HepG2 (cell line): Measurements from ENCODE around the gene TLCD1. TPM values are rescaled to one million over a fixed set of nuclear protein-coding genes. Genes with fewer than 3 reads are reported as not detected.

Experiments used
- DMTF1 ChIP-seq: sonication (generic); formaldehyde crosslinking; IDR thresholded peaks from 2 replicates; pipeline ENCODE4 v1.4.0; 2020; ENCODE audit warnings: mild to moderate bottlenecking, missing genetic modification reagents
- DRAP1 ChIP-seq: IDR thresholded peaks from 2 replicates; pipeline ENCODE4 v1.6.1; 2016; ENCODE audit warnings: missing genetic modification reagents, missing compliant biosample characterization
- E2F5 ChIP-seq: sonication (generic); formaldehyde crosslinking; conservative IDR thresholded peaks from 2 replicates; pipeline ENCODE4 v1.4.0; 2020; ENCODE audit warnings: missing genetic modification reagents
- EHMT2 ChIP-seq: fragments of 200-600 bp; sonication (generic); IDR thresholded peaks from 2 replicates; pipeline ENCODE4 v1.7.0; 2017; ENCODE audit warnings: antibody characterized with exemption, low read depth, low read length, borderline replicate concordance
- FOXA1 ChIP-seq, 2 experiments: fragments of 450-650 bp in 1 of 2; sonication (generic) in 1 of 2; formaldehyde crosslinking in 1 of 2; IDR thresholded peaks; 2 replicates each; pipeline versions ENCODE4 v1.4.0 to v1.6.1; 2016 to 2020; ENCODE audit warnings: missing genetic modification reagents in 1 of 2
- GRHL1 ChIP-seq: sonication (generic); formaldehyde crosslinking; conservative IDR thresholded peaks from 2 replicates; pipeline ENCODE4 v1.8.0; 2022; ENCODE audit warnings: missing genetic modification reagents
- MNT ChIP-seq: fragments of 450-650 bp; IDR thresholded peaks from 2 replicates; pipeline ENCODE4 v1.6.1; 2016
- RFX3 ChIP-seq: IDR thresholded peaks from 2 replicates; pipeline ENCODE4 v1.6.1; 2016; ENCODE audit warnings: missing biosample characterization, missing genetic modification reagents
- SMAD9 ChIP-seq: sonication (generic); formaldehyde crosslinking; IDR thresholded peaks from 2 replicates; pipeline ENCODE4 v1.5.1; 2020; ENCODE audit warnings: mild to moderate bottlenecking, missing genetic modification reagents
- ZBTB33 ChIP-seq: sonication (generic); formaldehyde crosslinking; IDR thresholded peaks from 2 replicates; pipeline ENCODE4 v1.4.0; 2020; ENCODE audit warnings: missing genetic modification reagents
- ZHX1 ChIP-seq: sonication (generic); formaldehyde crosslinking; IDR thresholded peaks from 2 replicates; pipeline ENCODE4 v1.8.1; 2022; ENCODE audit warnings: low read depth, mild to moderate bottlenecking, missing genetic modification reagents
- ZNF724P ChIP-seq: sonication (generic); formaldehyde crosslinking; IDR thresholded peaks from 2 replicates; pipeline ENCODE4 v1.8.0; 2022; ENCODE audit warnings: missing genetic modification reagents, borderline replicate concordance
- ZNF761 ChIP-seq: sonication (generic); formaldehyde crosslinking; conservative IDR thresholded peaks from 2 replicates; pipeline ENCODE4 v1.4.0; 2020; ENCODE audit warnings: mild to moderate bottlenecking, missing genetic modification reagents
- polyA plus RNA-seq, 8 experiments: library from polyadenylated mRNA; depleted of rRNA in 3 of 8; stranded (reverse) in 7 of 8; unstranded in 1 of 8; fragments of >200 nt; fragmentation: Illumina TruSeq in 4 of 8; extraction: Trizol in 4 of 8; gene quantifications; 2 replicates each; pipeline versions ENCODE4 v1.2.1 to v1.2.3, GENCODE V29; 2011 to 2016; ENCODE audit warnings: low read depth in 4 of 8, missing spikeins in 1 of 8, mixed read lengths in 1 of 8; ENCODE audit not compliant: insufficient read depth in 1 of 8
- total RNA-seq, 5 experiments: library from RNA; depleted of rRNA; stranded (reverse); fragments of >200 nt; fragmentation: Illumina TruSeq; extraction: Trizol; gene quantifications; 2 replicates each; pipeline ENCODE4 v1.2.3, GENCODE V29; 2016; ENCODE audit warnings: low read depth in 1 of 5

The TLCD1 gene
- total and polyA plus RNA-seq, 2 of the 13 experiments (the other 11 are each of a cell fraction or from before 2014, with no cell fraction given), result 14.9 to 19.6 TPM

GRCh38 chr17:28750178-28751047 is 24.4 kb upstream of the TLCD1 start (continued):
- TF ChIP-seq MNT (no peak), FOXA1 (IDR thresholded peaks at IDR 0.05) (no peak), FOXA1 (CRISPR knock-in tag; IDR thresholded peaks at IDR 0.05) (no peak), EHMT2 (no peak), DMTF1 (CRISPR knock-in tag) (no peak), DRAP1 (CRISPR knock-in tag) (peak; percentile 27; the same call in 1 of the 2 replicates), GRHL1 (CRISPR knock-in tag) (no peak), ZNF724P (CRISPR knock-in tag) (no peak), RFX3 (CRISPR knock-in tag) (no peak), ZHX1 (CRISPR knock-in tag) (no peak), E2F5 (CRISPR knock-in tag) (no peak), ZNF761 (CRISPR knock-in tag) (no peak), SMAD9 (CRISPR knock-in tag) (no peak), ZBTB33 (CRISPR knock-in tag) (peak; percentile 70)
